ENCODE measurements around the gene SLC25A24. TPM values are rescaled to one million over a fixed set of nuclear protein-coding genes. Genes with fewer than 3 reads are reported as not detected.

Gene SLC25A24
- total RNA-seq, 4 donors from 2014 or later, result 44.5 to 76.7 (median 63.7) TPM

DNA sequence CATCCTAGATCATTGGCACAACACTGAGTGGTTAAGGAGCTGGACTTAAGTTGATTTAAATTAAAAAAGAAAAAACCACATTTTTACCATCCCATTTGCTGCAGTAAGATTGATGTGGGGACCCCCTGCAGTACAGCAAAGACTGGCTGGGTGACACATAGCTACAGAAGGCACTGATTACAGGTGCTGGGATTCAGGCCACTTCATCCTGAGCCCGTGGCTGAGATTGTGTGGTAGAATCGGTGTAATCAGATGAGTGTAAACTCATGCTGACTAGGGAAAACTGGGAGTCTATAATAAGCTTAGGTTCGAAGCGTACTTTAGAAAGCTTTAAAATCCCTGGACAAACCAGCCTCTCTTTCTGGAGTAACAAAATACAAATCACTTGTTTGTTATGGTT, 70.1 kb downstream of the SLC25A24 start:
- TF ChIP-seq, protein P1, sequence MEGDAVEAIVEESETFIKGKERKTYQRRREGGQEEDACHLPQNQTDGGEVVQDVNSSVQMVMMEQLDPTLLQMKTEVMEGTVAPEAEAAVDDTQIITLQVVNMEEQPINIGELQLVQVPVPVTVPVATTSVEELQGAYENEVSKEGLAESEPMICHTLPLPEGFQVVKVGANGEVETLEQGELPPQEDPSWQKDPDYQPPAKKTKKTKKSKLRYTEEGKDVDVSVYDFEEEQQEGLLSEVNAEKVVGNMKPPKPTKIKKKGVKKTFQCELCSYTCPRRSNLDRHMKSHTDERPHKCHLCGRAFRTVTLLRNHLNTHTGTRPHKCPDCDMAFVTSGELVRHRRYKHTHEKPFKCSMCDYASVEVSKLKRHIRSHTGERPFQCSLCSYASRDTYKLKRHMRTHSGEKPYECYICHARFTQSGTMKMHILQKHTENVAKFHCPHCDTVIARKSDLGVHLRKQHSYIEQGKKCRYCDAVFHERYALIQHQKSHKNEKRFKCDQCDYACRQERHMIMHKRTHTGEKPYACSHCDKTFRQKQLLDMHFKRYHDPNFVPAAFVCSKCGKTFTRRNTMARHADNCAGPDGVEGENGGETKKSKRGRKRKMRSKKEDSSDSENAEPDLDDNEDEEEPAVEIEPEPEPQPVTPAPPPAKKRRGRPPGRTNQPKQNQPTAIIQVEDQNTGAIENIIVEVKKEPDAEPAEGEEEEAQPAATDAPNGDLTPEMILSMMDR (IDR thresholded peaks at IDR 0.05; ENCODE audit: low read depth), result no peak

DNA sequence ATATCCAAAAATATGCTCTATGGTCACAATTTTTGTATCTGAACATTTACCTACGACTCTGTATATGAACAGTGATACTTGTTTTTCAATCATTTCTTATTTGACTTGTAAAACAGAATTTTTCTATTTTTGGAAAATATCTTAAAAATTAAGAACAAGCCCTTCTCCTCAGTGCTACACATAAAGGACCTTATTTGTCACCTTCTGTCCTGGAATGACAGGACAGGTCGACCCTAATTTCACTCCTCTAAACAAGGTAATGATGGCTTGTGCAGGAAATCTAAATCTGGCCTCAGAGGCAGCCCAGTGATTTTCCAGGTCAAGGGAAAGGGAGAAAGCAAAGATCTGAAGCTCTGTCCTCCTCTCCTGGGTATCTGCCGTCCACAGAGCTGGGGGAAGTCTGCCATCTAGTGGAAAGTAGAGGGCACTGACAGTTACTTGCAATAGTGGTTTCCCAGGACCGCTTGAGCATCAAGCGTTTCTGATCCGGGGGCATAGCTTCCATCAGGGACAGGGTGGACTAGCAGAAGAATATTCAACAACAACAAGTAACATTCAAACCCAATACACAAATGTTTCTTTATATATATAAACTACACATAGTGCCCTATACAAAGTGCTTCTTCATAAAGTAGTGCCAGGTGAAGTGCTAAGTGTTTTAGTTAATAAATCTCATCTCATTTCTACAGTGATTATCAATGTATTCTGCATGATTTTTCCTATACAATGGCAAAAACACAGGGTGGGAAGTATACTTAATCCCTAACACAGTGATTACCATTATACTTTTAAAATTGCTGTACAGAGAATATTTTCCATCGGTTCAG, 74.6 kb downstream of the SLC25A24 start:
- TF ChIP-seq, protein P1 (IDR thresholded peaks at IDR 0.05; ENCODE audit: low read depth), result no peak

DNA sequence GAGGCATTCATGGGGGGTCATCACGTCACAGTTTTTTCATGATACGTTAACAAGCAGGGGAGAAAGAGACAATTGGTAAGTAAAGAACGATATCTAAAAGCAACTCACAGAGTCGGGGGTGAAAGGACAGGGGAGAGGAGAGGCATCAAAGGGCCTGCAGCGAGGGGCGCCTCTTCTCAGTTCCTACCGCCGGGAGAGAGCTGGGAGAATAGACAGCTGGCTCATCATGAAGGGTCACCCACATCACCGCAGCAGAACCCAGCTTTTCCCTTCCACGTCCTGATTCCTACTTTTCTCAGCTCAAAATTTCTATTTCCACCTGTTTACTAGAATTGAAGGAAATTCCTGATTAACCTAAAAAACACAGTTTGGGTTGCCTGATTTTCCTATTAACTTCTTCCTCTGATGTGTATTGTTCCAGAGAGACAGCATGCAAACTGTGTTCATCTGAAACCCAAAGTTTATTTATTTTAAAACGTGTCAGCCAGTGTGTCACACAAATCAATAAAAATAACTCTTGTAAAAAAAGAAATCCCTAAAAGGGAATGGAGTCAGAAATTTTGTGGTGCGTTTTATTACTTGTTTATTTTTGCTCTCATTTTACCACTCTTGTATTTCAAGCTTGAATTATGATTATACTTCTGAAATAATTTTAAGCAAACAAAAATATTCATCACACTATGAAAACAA, 75.4 kb downstream of the SLC25A24 start:
- TF ChIP-seq, protein P1 (IDR thresholded peaks at IDR 0.05; ENCODE audit: low read depth), result no peak

DNA sequence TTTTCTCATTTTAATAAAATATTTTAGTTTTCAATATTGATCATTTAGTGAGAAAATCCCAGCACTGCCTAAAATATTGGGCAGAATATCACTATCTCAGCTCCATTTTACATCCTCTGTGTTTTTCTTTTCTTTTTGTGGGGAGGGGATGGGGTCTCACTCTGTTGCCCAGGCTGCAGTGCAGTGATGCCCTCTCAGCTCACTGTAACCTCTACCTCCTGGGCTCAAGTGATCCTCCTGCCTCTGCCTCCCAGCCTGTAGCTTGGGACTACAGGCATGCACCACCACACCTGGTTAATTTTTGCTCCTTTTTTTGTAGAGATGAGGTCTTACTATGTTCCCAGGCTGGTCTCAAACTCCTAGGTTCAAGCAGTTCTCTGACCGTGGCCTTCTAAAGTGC, 76.1 kb downstream of the SLC25A24 start:
- TF ChIP-seq, protein P1 (IDR thresholded peaks at IDR 0.05; ENCODE audit: low read depth), result no peak

DNA sequence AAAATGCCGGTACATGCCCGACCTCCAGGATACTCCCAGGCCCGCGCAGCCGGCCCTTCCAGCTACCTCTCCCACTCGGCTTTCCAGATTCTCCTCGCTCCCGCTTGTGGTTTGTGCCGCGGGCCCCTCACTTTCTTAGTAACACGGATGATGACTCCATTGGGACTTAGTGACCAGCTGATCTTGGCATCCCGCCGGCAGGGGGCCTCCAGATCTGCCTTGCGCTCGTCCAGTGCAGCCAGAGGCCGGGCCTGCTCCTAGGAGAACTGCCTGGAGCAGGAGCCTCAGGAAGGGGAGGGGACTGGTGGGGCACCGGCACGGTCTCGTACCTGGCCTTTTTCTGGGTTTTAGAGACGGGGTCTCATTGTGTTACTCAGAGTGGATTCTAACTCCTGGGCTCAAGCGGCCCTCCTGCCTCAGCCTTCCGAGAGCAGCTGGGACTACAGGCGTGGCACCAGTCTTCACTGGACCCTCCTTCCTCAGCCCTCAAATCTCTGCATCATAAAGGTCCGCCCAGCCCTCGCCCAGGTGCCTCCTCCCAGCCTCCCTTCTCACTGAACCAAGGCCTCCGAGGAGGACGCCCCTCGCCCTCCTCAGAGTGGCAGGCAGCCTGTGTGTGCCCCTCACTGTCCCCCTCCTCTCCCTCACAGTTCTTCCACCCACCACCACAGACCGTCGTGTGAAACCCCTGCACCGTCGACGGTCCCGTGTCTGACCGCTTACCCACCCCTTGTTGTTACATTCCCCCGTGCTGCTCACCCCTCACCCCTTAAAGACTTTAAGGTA, 78.6 kb downstream of the SLC25A24 start:
- TF ChIP-seq, protein P1 (IDR thresholded peaks at IDR 0.05; ENCODE audit: low read depth), result no peak

DNA sequence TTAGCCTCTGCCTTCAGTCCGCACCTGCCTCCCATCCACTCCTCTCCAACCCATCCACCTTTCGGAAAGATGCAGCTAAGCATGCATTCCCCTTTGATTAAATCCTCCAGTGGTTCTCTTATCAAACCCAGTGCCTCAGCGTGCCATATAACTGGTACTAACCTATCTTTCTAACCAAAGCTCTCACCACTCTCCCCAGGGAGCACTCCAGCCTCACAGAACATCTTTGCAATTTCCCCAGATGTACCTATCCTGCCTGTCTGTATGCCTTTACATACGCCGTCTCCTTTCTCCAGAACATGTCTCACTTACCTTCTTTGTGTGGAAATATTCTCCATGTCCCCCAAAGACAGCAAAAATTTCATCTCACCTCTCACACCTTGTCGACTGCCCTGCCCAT, 80.0 kb downstream of the SLC25A24 start:
- TF ChIP-seq, protein P1 (IDR thresholded peaks at IDR 0.05; ENCODE audit: low read depth), result no peak

DNA sequence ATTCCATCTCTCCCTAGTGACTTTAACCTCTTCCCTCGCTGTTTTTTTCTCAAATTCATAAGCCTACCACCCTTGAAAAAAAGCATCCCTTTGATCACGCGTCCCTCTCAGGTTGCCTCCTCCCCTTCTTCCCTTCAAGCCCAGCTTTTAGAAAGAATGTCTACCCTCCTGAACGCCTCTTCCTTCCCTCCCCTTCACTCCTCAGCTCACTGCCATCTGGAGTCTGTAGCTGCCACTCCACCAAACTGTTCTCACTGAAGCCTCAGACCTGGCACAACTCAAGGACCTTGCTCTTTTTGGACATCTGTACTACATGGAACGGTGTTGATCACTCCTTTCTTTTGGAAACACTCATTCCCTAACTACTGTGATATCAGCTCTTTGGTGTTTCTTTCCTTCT, 80.6 kb downstream of the SLC25A24 start:
- TF ChIP-seq, protein P1 (IDR thresholded peaks at IDR 0.05; ENCODE audit: low read depth), result no peak

Measured in subcutaneous adipose tissue (tissue), 4 donors.